IMR-90 (cell line): ENCODE data around the gene SPAG9. TPM values are rescaled to one million over a fixed set of nuclear protein-coding genes. Genes with fewer than 3 reads are reported as not detected.

Experiments used
- ATAC-seq: fragments of 200-7000 bp; cut with Tn5 transposase; 2 replicates; pipeline ENCODE4 v1.9.1; 2020; ENCODE audit warnings: low read depth, mild to moderate bottlenecking, moderate library complexity
- BruUV-seq: library from RNA; stranded (reverse); fragments of 400-500 nt; replicated peaks from 2 replicates; lab custom pipeline; 2021; lab: Mats Ljungman, UMichigan
- CTCF ChIA-PET: fragments of 300-600 bp; formaldehyde crosslinking; extraction: SDS; loops from one replicate; lab custom pipeline; 2021; ENCODE audit warnings: antibody characterized with exemption; lab: Yijun Ruan, JAX
- POLR2A ChIA-PET: fragments of 300-600 bp; sonication (Branson Sonifier 250); formaldehyde crosslinking; loops from one replicate; lab custom pipeline; 2022; ENCODE audit warnings: antibody characterized with exemption; ENCODE audit not compliant: unreplicated experiment; lab: Charles Lee
- DNase-seq: peaks from one replicate; pipeline ENCODE4 v3.0.0; 2013
- H2AFZ ChIP-seq: replicated peaks from 2 replicates; pipeline ENCODE3; 2013; ENCODE audit warnings: low read length, mild to moderate bottlenecking; ENCODE audit not compliant: poor library complexity
- H2AK5ac ChIP-seq: 2 replicates; pipeline ENCODE4 v1.6.1; 2013; ENCODE audit warnings: low read depth, low read length, inconsistent platforms
- H2AK9ac ChIP-seq: replicated peaks from 2 replicates; pipeline ENCODE3; 2013; ENCODE audit warnings: mild to moderate bottlenecking, low read depth, low read length, moderate library complexity; ENCODE audit not compliant: poor library complexity
- H2BK120ac ChIP-seq: 2 replicates; pipeline ENCODE4 v1.6.1; 2013; ENCODE audit warnings: low read depth, low read length, inconsistent platforms
- H2BK15ac ChIP-seq: 3 replicates; pipeline ENCODE4 v1.6.1; 2013; ENCODE audit warnings: low read depth, low read length, inconsistent platforms
- H2BK20ac ChIP-seq: 2 replicates; pipeline ENCODE4 v1.6.1; 2013; ENCODE audit warnings: low read depth, mild to moderate bottlenecking, inconsistent platforms, low read length, moderate library complexity
- H2BK5ac ChIP-seq: 2 replicates; pipeline ENCODE4 v1.6.1; 2013; ENCODE audit warnings: mild to moderate bottlenecking, low read depth, low read length, inconsistent platforms; ENCODE audit not compliant: poor library complexity, severe bottlenecking
- H3K14ac ChIP-seq: replicated peaks from 2 replicates; pipeline ENCODE4 v1.6.1; 2013; ENCODE audit warnings: low read depth, low read length, inconsistent platforms
- H3K18ac ChIP-seq: 2 replicates; pipeline ENCODE4 v1.6.1; 2013; ENCODE audit warnings: low read depth, low read length, control low read depth
- H3K23ac ChIP-seq: 2 replicates; pipeline ENCODE4 v1.6.1; 2013; ENCODE audit warnings: low read depth, low read length, inconsistent platforms
- H3K27ac ChIP-seq: 2 replicates; pipeline ENCODE4 v1.5.1; 2013; ENCODE audit warnings: mild to moderate bottlenecking, control low read depth, low read length; ENCODE audit not compliant: insufficient read depth
- H3K27me3 ChIP-seq: 2 replicates; pipeline ENCODE4 v1.6.1; 2013; ENCODE audit warnings: low read length; ENCODE audit not compliant: control insufficient read depth, insufficient read depth
- H3K36me3 ChIP-seq: 2 replicates; pipeline ENCODE4 v1.6.1; 2013; ENCODE audit warnings: low read length, mixed read lengths; ENCODE audit not compliant: control insufficient read depth, insufficient read depth
- H3K4ac ChIP-seq: 2 replicates; pipeline ENCODE4 v1.6.1; 2013; ENCODE audit warnings: low read depth, low read length, inconsistent platforms
- H3K4me1 ChIP-seq: 2 replicates; pipeline ENCODE4 v1.6.1; 2013; ENCODE audit warnings: low read length, mixed read lengths; ENCODE audit not compliant: control insufficient read depth, insufficient read depth
- H3K4me2 ChIP-seq: 2 replicates; pipeline ENCODE4 v1.6.1; 2013; ENCODE audit warnings: low read depth, mild to moderate bottlenecking, control low read depth, low read length, moderate library complexity
- H3K4me3 ChIP-seq: 2 replicates; pipeline ENCODE4 v1.5.1; 2013; ENCODE audit warnings: low read depth, mild to moderate bottlenecking, control low read depth, low read length, moderate library complexity; ENCODE audit not compliant: insufficient read depth
- H3K56ac ChIP-seq: 2 replicates; pipeline ENCODE4 v1.6.1; 2013; ENCODE audit warnings: low read length, inconsistent platforms; ENCODE audit not compliant: insufficient read depth; ENCODE audit errors: extremely low read depth
- H3K79me1 ChIP-seq, 2 experiments: 2 replicates each; pipeline ENCODE4 v1.6.1; 2013; ENCODE audit warnings: low read length in 2 of 2, inconsistent platforms in 1 of 2, low read depth in 1 of 2
- H3K9ac ChIP-seq: 2 replicates; pipeline ENCODE4 v1.6.1; 2013; ENCODE audit warnings: low read depth, low read length, control low read depth
- H3K9me1 ChIP-seq: 2 replicates; pipeline ENCODE4 v1.6.1; 2013; ENCODE audit warnings: low read length, inconsistent platforms; ENCODE audit not compliant: insufficient read depth
- H3K9me3 ChIP-seq: 2 replicates; pipeline ENCODE4 v1.6.1; 2013; ENCODE audit warnings: low read length; ENCODE audit not compliant: control insufficient read depth, insufficient read depth
- H4K20me1 ChIP-seq: 2 replicates; pipeline ENCODE4 v1.6.1; 2013; ENCODE audit warnings: low read length, inconsistent platforms; ENCODE audit not compliant: insufficient read depth
- H4K5ac ChIP-seq: 2 replicates; pipeline ENCODE4 v1.6.1; 2013; ENCODE audit warnings: mild to moderate bottlenecking, low read depth, low read length, control low read depth
- H4K8ac ChIP-seq, 2 experiments: 2 replicates each; pipeline ENCODE4 v1.6.1; 2013; ENCODE audit warnings: low read depth in 2 of 2, low read length in 2 of 2, control low read depth in 1 of 2, inconsistent platforms in 1 of 2
- H4K91ac ChIP-seq: 2 replicates; pipeline ENCODE4 v1.6.1; 2013; ENCODE audit warnings: low read depth, low read length, inconsistent platforms; ENCODE audit not compliant: insufficient read depth
- CHD1 ChIP-seq: IDR thresholded peaks from 2 replicates; pipeline ENCODE4 v1.6.1; 2012; ENCODE audit warnings: low read depth, low read length, improper control_type of control experiment
- MAZ ChIP-seq: IDR thresholded peaks from 2 replicates; pipeline ENCODE4 v1.6.1; 2012; ENCODE audit warnings: low read depth, mild to moderate bottlenecking, low read length, improper control_type of control experiment, moderate library complexity, borderline replicate concordance
- POLR2A ChIP-seq: IDR thresholded peaks from 2 replicates; pipeline ENCODE4 v1.6.1; 2012; ENCODE audit warnings: mild to moderate bottlenecking, low read depth, low read length
- RCOR1 ChIP-seq: IDR thresholded peaks from 2 replicates; pipeline ENCODE4 v1.6.1; 2012; ENCODE audit warnings: mild to moderate bottlenecking, low read length, improper control_type of control experiment; ENCODE audit not compliant: insufficient replicate concordance
- WGBS, 2 experiments: methylation state at CpG; one replicate each; pipeline versions ENCODE4 v1.1.5 to v1.1.7; 2013; ENCODE audit warnings: missing lambda C conversion rate in 2 of 2; ENCODE audit not compliant: insufficient read length in 1 of 2; ENCODE audit errors: extremely low coverage in 2 of 2; 5-methylcytosine and 5-hydroxymethylcytosine counted together
- dilution Hi-C: fragments of 300-500 bp; cut with HindIII; formaldehyde crosslinking; loops from one replicate; pipeline ENCODE4 v1.14.3; 2018; ENCODE audit warnings: low sequenced_read_pairs; ENCODE audit not compliant: unreplicated experiment
- in situ Hi-C: fragments of 300-500 bp; cut with MboI; formaldehyde crosslinking; loops from 3 replicates; pipeline ENCODE4 v1.14.3; 2019; ENCODE audit warnings: low sequenced_read_pairs, inconsistent platforms, mixed read lengths
- intact Hi-C: fragments of 100-400 bp; cut with micrococcal nuclease; formaldehyde crosslinking; loops from 2 replicates; pipeline ENCODE4 v1.10.0; 2022
- polyA plus RNA-seq, 3 experiments: library from polyadenylated mRNA; depleted of rRNA; stranded (reverse); fragments of >200 nt; gene quantifications; 2 replicates each; pipeline ENCODE4 v1.2.3, GENCODE V29; 2012; ENCODE audit warnings: low replicate concordance in 1 of 3
- total RNA-seq: library from RNA; depleted of rRNA; stranded (reverse); fragments of >200 nt; gene quantifications from 2 replicates; pipeline ENCODE4 v1.2.3, GENCODE V29; 2012

Gene SPAG9
- total and polyA plus RNA-seq, 2 of the 4 experiments (the other 2 are of a cell fraction), result 26.7 to 75.5 TPM

GRCh38 chr17:51150932-51151331, 30.3 kb upstream of the SPAG9 start:
- Histone ChIP-seq H3K4me2 (no peak overlapping the region), H4K91ac (no peak overlapping the region), H3K23ac (no peak overlapping the region), H3K18ac (no peak overlapping the region), H2BK15ac (no peak overlapping the region), H4K20me1 (no peaks in the 10 kb centered on the region; the same call in 1 of the 2 replicates), H2AK5ac (no peak overlapping the region), H3K56ac (no peak overlapping the region), H3K79me1 (peaks cover 4 to 24% of the 10 kb centered on the region in 2 experiments; a peak in 2 of 4 replicates), H3K27ac (no peak overlapping the region), H3K4me3 (no peak overlapping the region), H3K9me3 (no peaks in the 10 kb centered on the region), H3K4me1 (no peaks in the 10 kb centered on the region), H3K9me1 (peaks cover 9% of the 10 kb centered on the region; the same call in 1 of the 2 replicates), H4K8ac (no peak overlapping the region), H2AFZ (no peak overlapping the region), H2BK5ac (no peak overlapping the region), H2AK9ac (no peak overlapping the region), H3K27me3 (no peaks in the 10 kb centered on the region), H3K9ac (no peak overlapping the region), H3K4ac (no peak overlapping the region), H3K14ac (no peak overlapping the region), H3K36me3 (no peaks in the 10 kb centered on the region; the same call in 1 of the 2 replicates), H4K5ac (no peak overlapping the region), H2BK20ac (no peak overlapping the region), H2BK120ac (no peak overlapping the region)
- in situ Hi-C loops, result loop anchor here (5.0 kb wide), 1 partner anchor 149 kb away; no protein-coding TSS in a partner anchor
- CTCF ChIA-PET, result no interaction called here
- ATAC-seq, result no peak
- no CpG with 5 or more reads among the region's 5 CpGs for WGBS, 2 experiments
- POLR2A ChIA-PET, result no interaction called here
- TF ChIP-seq MAZ (no peak), POLR2A (no peak), CHD1 (no peak), RCOR1 (no peak)
- no peak for DNase-seq
- intact Hi-C loops, result no loop called here
- dilution Hi-C loops, result no loop called here
- BruUV-seq, result no TSS peak
